Naive thymus-derived CD4-positive, alpha-beta T cell (primary cell): ENCODE data around the gene ZSCAN26. TPM values are rescaled to one million over a fixed set of nuclear protein-coding genes. Genes with fewer than 3 reads are reported as not detected.

ENCODE experiments used
- ATAC-seq: fragments of 150-1000 bp; cut with Tn5 transposase; 2 replicates; pipeline ENCODE4 v1.10.0; 2021; ENCODE audit warnings: mild to moderate bottlenecking, moderate library complexity
- CTCF ChIA-PET: fragments of 350-600 bp; sonication (Branson Sonifier 250); formaldehyde crosslinking; loops from one replicate; lab custom pipeline; 2021; ENCODE audit warnings: antibody characterized with exemption; lab: Charles Lee
- POLR2A ChIA-PET: fragments of 350-600 bp; sonication (Branson Sonifier 250); formaldehyde crosslinking; loops from one replicate; lab custom pipeline; 2021; ENCODE audit warnings: antibody characterized with exemption, inconsistent platforms; lab: Charles Lee
- DNase-seq, 9 donors: peaks; one replicate each; pipeline versions ENCODE4 v3.0.0 to v3.0.0-alpha.2; 2020 to 2022; ENCODE audit warnings: mixed read lengths in 1 of 9
- H3K27ac ChIP-seq: one replicate; pipeline ENCODE4 v1.7.0; 2013; ENCODE audit warnings: mild to moderate bottlenecking, low read depth, low read length, moderate library complexity
- H3K27me3 ChIP-seq, 2 donors: one replicate each; pipeline ENCODE4 v1.7.0; 2013; ENCODE audit warnings: low read length in 2 of 2, mild to moderate bottlenecking in 2 of 2, moderate library complexity in 2 of 2; ENCODE audit not compliant: control insufficient read depth in 2 of 2, insufficient read depth in 2 of 2
- H3K36me3 ChIP-seq, 3 experiments: 1 replicate in 2 of 3; 2 replicates in 1 of 3; pipeline ENCODE4 v1.7.0; 2013; ENCODE audit warnings: low read length in 3 of 3, mild to moderate bottlenecking in 3 of 3, moderate library complexity in 1 of 3; ENCODE audit not compliant: insufficient read depth in 3 of 3, control insufficient read depth in 2 of 3
- H3K4me1 ChIP-seq, 2 donors: one replicate each; pipeline ENCODE4 v1.7.0; 2013; ENCODE audit warnings: low read length in 2 of 2, mild to moderate bottlenecking in 2 of 2, moderate library complexity in 1 of 2; ENCODE audit not compliant: control insufficient read depth in 2 of 2, insufficient read depth in 2 of 2
- H3K4me3 ChIP-seq: 2 replicates; pipeline ENCODE4 v1.7.0; 2013; ENCODE audit warnings: mild to moderate bottlenecking, low read length
- H3K9me3 ChIP-seq, 3 experiments: 1 replicate in 2 of 3; 2 replicates in 1 of 3; pipeline ENCODE4 v1.7.0; 2013; ENCODE audit warnings: low read length in 3 of 3; ENCODE audit not compliant: control insufficient read depth in 2 of 3
- H3K27ac Mint-ChIP-seq, 9 donors: one replicate each; pipeline ENCODE4 v1.8.0; 2020 to 2022; ENCODE audit warnings: mixed read lengths in 9 of 9, mild to moderate bottlenecking in 8 of 9, moderate library complexity in 5 of 9, inconsistent platforms in 2 of 9
- H3K27me3 Mint-ChIP-seq, 5 donors: one replicate each; pipeline ENCODE4 v1.8.0; 2021 to 2022; ENCODE audit warnings: mixed read lengths in 5 of 5, mild to moderate bottlenecking in 1 of 5
- H3K36me3 Mint-ChIP-seq, 5 donors: one replicate each; pipeline ENCODE4 v1.8.0; 2020 to 2022; ENCODE audit warnings: mixed read lengths in 5 of 5, mild to moderate bottlenecking in 3 of 5, inconsistent platforms in 1 of 5
- H3K4me1 Mint-ChIP-seq, 7 donors: one replicate each; pipeline ENCODE4 v1.8.0; 2020 to 2022; ENCODE audit warnings: mixed read lengths in 7 of 7, mild to moderate bottlenecking in 3 of 7, inconsistent platforms in 1 of 7
- H3K4me3 Mint-ChIP-seq, 10 donors: one replicate each; pipeline ENCODE4 v1.8.0; 2020 to 2022; ENCODE audit warnings: mild to moderate bottlenecking in 10 of 10, mixed read lengths in 10 of 10, moderate library complexity in 6 of 10, inconsistent platforms in 2 of 10
- H3K9me3 Mint-ChIP-seq, 11 donors: one replicate each; pipeline ENCODE4 v1.8.0; 2020 to 2022; ENCODE audit warnings: mixed read lengths in 11 of 11, mild to moderate bottlenecking in 4 of 11, inconsistent platforms in 1 of 11, moderate library complexity in 1 of 11
- intact Hi-C, 2 donors: fragments of 100-400 bp; cut with micrococcal nuclease; formaldehyde crosslinking; loops; one replicate each; pipeline ENCODE4 v1.15.1; 2023
- polyA plus RNA-seq, 2 donors: library from polyadenylated mRNA; unstranded; fragments of 300-500 nt; fragmentation: Illumina TruSeq; gene quantifications; one replicate each; pipeline ENCODE4 v1.2.3, GENCODE V29; 2021
- total RNA-seq, 6 experiments: library from RNA in 5 of 6; stranded (reverse) in 5 of 6; gene quantifications; 1 replicate in 5 of 6; 2 replicates in 1 of 6; pipeline ENCODE4 v1.2.3 and lab custom pipeline; 2021 to 2026

The ZSCAN26 gene
- total and polyA plus RNA-seq, 7 experiments from 2014 or later = 8.0 to 27.8 (median 15.5) TPM

GRCh38 chr6:28264834-28265401 is 2.0 kb upstream of the ZSCAN26 start:
- no peaks in the 10 kb centered on the region for H3K9me3 ChIP-seq
- peaks cover 0 to 24% of the 10 kb centered on the region in 2 donors for H3K4me1 ChIP-seq
- H3K9me3 Mint-ChIP-seq = peaks cover 0 to 6% (median 0%) of the 10 kb centered on the region in 11 donors
- no peak overlapping the region for H3K4me3 ChIP-seq
- DNase-seq (no peak), ATAC-seq (no peak)
- CTCF ChIA-PET = no interaction called here
- no peak overlapping the region for H3K27ac ChIP-seq
- H3K4me1 Mint-ChIP-seq = peaks cover 6 to 25% (median 14%) of the 10 kb centered on the region in 7 donors
- no peak overlapping the region for H3K27ac Mint-ChIP-seq
- peaks cover 0 to 9% (median 5%) of the 10 kb centered on the region in 5 donors for H3K27me3 Mint-ChIP-seq
- POLR2A ChIA-PET = interaction anchor here (1.1 to 1.3 kb wide), 3 partner anchors 9 to 123 kb away, joined by 3 to 5 read pairs (median 4); partner anchors contain the start of genes ZKSCAN4 and ZKSCAN8
- no peak overlapping the region for H3K4me3 Mint-ChIP-seq
- H3K36me3 ChIP-seq = peaks cover 0 to 4% (median 0%) of the 10 kb centered on the region in 3 experiments
- intact Hi-C loops = loop anchor here in 1 of 2 donors (5.0 kb wide), 2 partner anchors 177 to 322 kb away; partner anchors contain the start of gene ZSCAN23
- no peaks in the 10 kb centered on the region for H3K27me3 ChIP-seq
- peaks cover 0 to 9% (median 0%) of the 10 kb centered on the region in 5 donors for H3K36me3 Mint-ChIP-seq

DNA sequence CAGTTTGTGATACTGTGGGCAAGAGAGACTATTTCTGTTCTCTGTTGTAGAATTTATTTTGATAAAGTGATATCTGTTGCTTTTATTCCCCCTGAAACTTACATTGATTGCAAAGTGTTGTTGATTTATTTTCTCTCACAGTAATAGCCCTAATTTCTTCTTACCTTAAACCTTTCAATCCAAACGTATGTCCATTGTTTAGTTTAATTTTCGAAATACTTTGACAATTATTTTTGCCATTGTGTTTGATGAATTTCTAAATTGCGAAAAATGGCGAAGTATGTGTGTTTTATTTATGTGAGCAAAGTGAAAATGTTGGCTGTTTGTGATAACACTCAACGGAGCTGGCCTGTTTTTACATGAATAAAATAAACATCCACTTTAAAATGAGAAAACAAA is 381 bp upstream of the ZSCAN26 start:
- Mint-ChIP-seq H3K4me3 (no peak overlapping the region), H3K27ac (no peak overlapping the region), H3K4me1 (peaks cover 6 to 37% (median 24%) of the 10 kb centered on the region in 7 donors), H3K9me3 (no peaks in the 10 kb centered on the region), H3K36me3 (peaks cover 0 to 17% (median 11%) of the 10 kb centered on the region in 5 donors), H3K27me3 (peaks cover 0 to 7% (median 0%) of the 10 kb centered on the region in 5 donors)
- peaks cover 0 to 24% of the 10 kb centered on the region in 2 donors for H3K4me1 ChIP-seq
- H3K36me3 ChIP-seq = peaks cover 0 to 4% (median 0%) of the 10 kb centered on the region in 3 experiments
- DNase-seq (no peak), ATAC-seq (no peak)
- no peaks in the 10 kb centered on the region for H3K9me3 ChIP-seq
- H3K27ac ChIP-seq = peak overlapping the region; percentile 91
- H3K4me3 ChIP-seq = peak overlapping the region; percentile 96
- intact Hi-C loops = loop anchor here (2.0 to 5.0 kb wide), 4 partner anchors 68 to 321 kb away; partner anchors contain the start of gene ZSCAN23 (in 1 of the 2)
- H3K27me3 ChIP-seq = no peaks in the 10 kb centered on the region
- ChIA-PET CTCF (interaction anchor here (0.9 to 1.5 kb wide), 5 partner anchors 13 to 162 kb away, joined by 3 to 10 read pairs (median 5); partner anchors contain the start of gene ZKSCAN8), POLR2A (interaction anchor here (0.6 to 4.0 kb wide), 20 partner anchors 9 to 429 kb away, joined by 3 to 86 read pairs (median 6); partner anchors contain the start of genes ZKSCAN3, ZKSCAN4, ZKSCAN8 and ZSCAN16)

- H3K4me1 ChIP-seq = peaks cover 0 to 24% of the 10 kb centered on the region in 2 donors
- no peaks in the 10 kb centered on the region for H3K27me3 ChIP-seq
- H3K4me3 ChIP-seq = peak overlapping the region; percentile 96
- H3K27ac Mint-ChIP-seq = no peak overlapping the region
- ChIA-PET POLR2A (interaction anchor here (0.6 to 4.0 kb wide), 21 partner anchors 8 to 650 kb away, joined by 3 to 86 read pairs (median 5); partner anchors contain the start of genes ZKSCAN3, ZKSCAN4, ZKSCAN8 and ZSCAN16), CTCF (interaction anchor here (0.6 to 1.8 kb wide), 9 partner anchors 14 to 572 kb away, joined by 3 to 10 read pairs (median 3); partner anchors contain the start of genes ZKSCAN4 and ZSCAN12)
- no peaks in the 10 kb centered on the region for H3K9me3 ChIP-seq
- H3K27ac ChIP-seq = peak overlapping the region; percentile 91
- DNase-seq = no peak
- ATAC-seq = no peak
- peaks cover 0 to 25% (median 20%) of the 10 kb centered on the region in 5 donors for H3K36me3 Mint-ChIP-seq
- H3K9me3 Mint-ChIP-seq = no peaks in the 10 kb centered on the region
- H3K36me3 ChIP-seq = peaks cover 0 to 15% (median 1%) of the 10 kb centered on the region in 3 experiments
- H3K27me3 Mint-ChIP-seq = peaks cover 0 to 7% (median 0%) of the 10 kb centered on the region in 5 donors
- H3K4me3 Mint-ChIP-seq = no peak overlapping the region
- intact Hi-C loops = loop anchor here (1.0 to 5.0 kb wide), 16 partner anchors 14 to 788 kb away; partner anchors contain the start of genes ZKSCAN3 (in 2 of the 2), ZKSCAN4 (in 2 of the 2), ZSCAN12 (in 2 of the 2) and PGBD1 (in 1 of the 2)
- H3K4me1 Mint-ChIP-seq = peaks cover 6 to 39% (median 24%) of the 10 kb centered on the region in 7 donors
These were observed 734 bp downstream of the ZSCAN26 start for GRCh38 chr6:28267695-28268059.

DNA sequence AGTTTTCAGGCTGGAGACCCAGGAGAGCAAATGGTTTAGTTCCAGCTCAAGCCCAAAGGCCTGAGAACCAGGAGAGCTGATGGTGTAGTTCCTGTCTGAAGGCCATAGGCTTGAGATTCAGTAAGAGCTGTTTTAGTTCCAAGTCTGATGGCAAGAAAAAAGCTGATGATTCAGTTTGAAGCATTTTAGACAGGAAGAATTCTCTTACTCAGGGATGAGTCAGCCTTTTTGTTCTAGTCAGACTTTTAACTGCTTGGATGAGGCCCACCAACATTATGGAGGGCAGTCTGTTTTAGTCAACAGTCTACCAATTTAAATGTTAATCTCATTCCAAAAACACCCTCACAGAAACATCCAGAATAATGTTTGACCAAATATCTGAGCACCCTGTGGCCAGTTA is 2.5 kb downstream of the ZSCAN26 start:
- ATAC-seq = no peak

DNA sequence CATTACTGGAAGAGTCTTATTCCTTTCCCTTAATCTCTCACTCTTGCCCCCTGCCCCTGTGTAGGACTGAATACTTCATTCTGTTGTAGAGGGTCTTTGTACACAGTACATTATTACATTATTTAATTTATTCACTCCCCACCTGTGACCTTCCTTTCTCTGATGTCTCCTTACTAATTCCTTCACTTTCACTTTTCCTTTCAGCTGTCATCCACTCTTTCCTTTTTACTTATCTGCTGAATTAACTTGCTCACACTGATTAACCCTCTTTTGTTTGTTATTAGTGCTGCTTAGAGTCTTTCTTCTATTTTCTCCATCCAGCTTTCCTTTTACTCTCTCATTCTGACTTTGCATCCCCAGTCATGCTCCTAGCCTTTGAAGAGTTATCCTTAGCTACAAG is 7.9 kb downstream of the ZSCAN26 start:
- ATAC-seq (no peak), DNase-seq (no peak)
- H3K27ac ChIP-seq = no peak overlapping the region
- POLR2A ChIA-PET = interaction anchor here (1.2 to 1.9 kb wide), 3 partner anchors 8 to 171 kb away, joined by 3 to 11 read pairs (median 5); partner anchors contain the start of gene ZSCAN26
- no peak overlapping the region for H3K4me3 ChIP-seq
- peaks cover 29 to 71% (median 66%) of the 10 kb centered on the region in 5 donors for H3K36me3 Mint-ChIP-seq
- H3K4me1 Mint-ChIP-seq = peaks cover 4 to 29% (median 16%) of the 10 kb centered on the region in 7 donors
- CTCF ChIA-PET = no interaction called here
- peak overlapping the region in 1 of 10 donors; percentile 22 for H3K4me3 Mint-ChIP-seq
- H3K36me3 ChIP-seq = peaks cover 8 to 62% (median 13%) of the 10 kb centered on the region in 3 experiments
- no peaks in the 10 kb centered on the region for H3K4me1 ChIP-seq
- no peaks in the 10 kb centered on the region for H3K27me3 ChIP-seq
- no peaks in the 10 kb centered on the region for H3K9me3 ChIP-seq
- H3K27me3 Mint-ChIP-seq = peaks cover 0 to under 1% (median 0%) of the 10 kb centered on the region in 5 donors
- H3K9me3 Mint-ChIP-seq = peaks cover 0 to 39% (median 0%) of the 10 kb centered on the region in 11 donors
- H3K27ac Mint-ChIP-seq = peak overlapping the region in 5 of 9 donors; percentile 11 to 58 (median 23)
- intact Hi-C loops = no loop called here

More for the DNA sequence above, 2.5 kb downstream of the ZSCAN26 start:
- no peak for DNase-seq
- Histone ChIP-seq H3K36me3 (peaks cover 4 to 33% (median 10%) of the 10 kb centered on the region in 3 experiments), H3K9me3 (no peaks in the 10 kb centered on the region), H3K27ac (no peak overlapping the region), H3K27me3 (no peaks in the 10 kb centered on the region), H3K4me3 (no peak overlapping the region), H3K4me1 (peaks cover 0 to 20% of the 10 kb centered on the region in 2 donors)
- ChIA-PET POLR2A (interaction anchor here (4.0 kb wide), 1 partner anchor 17 kb away, joined by 86 read pairs; the partner anchor contains the start of gene ZKSCAN4), CTCF (no interaction called here)
- H3K36me3 Mint-ChIP-seq = peaks cover 8 to 37% (median 32%) of the 10 kb centered on the region in 5 donors
- H3K4me3 Mint-ChIP-seq = no peak overlapping the region
- H3K4me1 Mint-ChIP-seq = peaks cover 6 to 30% (median 18%) of the 10 kb centered on the region in 7 donors
- no peaks in the 10 kb centered on the region for H3K9me3 Mint-ChIP-seq
- no peaks in the 10 kb centered on the region for H3K27me3 Mint-ChIP-seq
- intact Hi-C loops = loop anchor here in 1 of 2 donors (5.0 kb wide), 2 partner anchors 173 to 318 kb away; partner anchors contain the start of gene ZSCAN23
- H3K27ac Mint-ChIP-seq = no peak overlapping the region

GRCh38 chr6:28277746-28278145 is 10.8 kb downstream of the ZSCAN26 start:
- H3K4me3 Mint-ChIP-seq = no peak overlapping the region
- intact Hi-C loops = no loop called here
- H3K4me1 Mint-ChIP-seq = peaks cover 11 to 22% (median 16%) of the 10 kb centered on the region in 7 donors
- ChIA-PET CTCF (no interaction called here), POLR2A (no interaction called here)
- Histone ChIP-seq H3K4me3 (no peak overlapping the region), H3K9me3 (no peaks in the 10 kb centered on the region), H3K27ac (no peak overlapping the region), H3K4me1 (peaks cover 0 to 6% of the 10 kb centered on the region in 2 donors), H3K27me3 (no peaks in the 10 kb centered on the region), H3K36me3 (peaks cover 8 to 50% (median 12%) of the 10 kb centered on the region in 3 experiments)
- no peak overlapping the region for H3K27ac Mint-ChIP-seq
- H3K36me3 Mint-ChIP-seq = peaks cover 29 to 62% (median 49%) of the 10 kb centered on the region in 5 donors
- no peak for ATAC-seq
- H3K27me3 Mint-ChIP-seq = peaks cover 7 to 12% (median 11%) of the 10 kb centered on the region in 5 donors
- H3K9me3 Mint-ChIP-seq = peaks cover 0 to 45% (median 4%) of the 10 kb centered on the region in 11 donors
- DNase-seq = no peak
